Measurements from ENCODE around the gene CYGB. TPM values are rescaled to one million over a fixed set of nuclear protein-coding genes. Genes with fewer than 3 reads are reported as not detected.

The CYGB gene
- total and polyA plus RNA-seq, 2 of the 13 experiments (the other 11 are each of a cell fraction or from before 2014, with no cell fraction given): 18.9 to 27.1 TPM

GRCh38 chr17:76569607-76570279 lies 32.2 kb upstream of the CYGB start (continued):
- TF ChIP-seq ATF2 (CRISPR knock-in tag; IDR thresholded peaks at IDR 0.05) (0 out of 2 replicates have a peak, but pooled peaks have one; percentile 17), PCBP2 (optimal IDR thresholded peaks at IDR 0.05; ENCODE audit: low read depth, low read length, poor library complexity, severe bottlenecking) (peak; percentile 43), TBX2 (CRISPR knock-in tag; IDR thresholded peaks at IDR 0.05; ENCODE audit: borderline replicate concordance) (peak; percentile 60), ZNF704 (CRISPR knock-in tag; IDR thresholded peaks at IDR 0.05; ENCODE audit: borderline replicate concordance) (no peak), STAT6 (CRISPR knock-in tag; IDR thresholded peaks at IDR 0.05; ENCODE audit: borderline replicate concordance) (no peak), HMGXB4 (CRISPR knock-in tag; IDR thresholded peaks at IDR 0.05; ENCODE audit: borderline replicate concordance in 1 of 2, low read depth in 1 of 2) (no peak), ZNF572 (CRISPR knock-in tag; IDR thresholded peaks at IDR 0.05) (0 out of 2 replicates have a peak, but pooled peaks have one; percentile 61), TFAP4 (IDR thresholded peaks at IDR 0.05; ENCODE audit: borderline replicate concordance, low read depth) (peak; percentile 34; the same call in 1 of the 2 replicates), U2AF2 (IDR thresholded peaks at IDR 0.05; ENCODE audit: low read depth, low read length) (no peak), E2F2 (CRISPR knock-in tag; IDR thresholded peaks at IDR 0.05; ENCODE audit: borderline replicate concordance) (no peak), HNF1B (CRISPR knock-in tag; IDR thresholded peaks at IDR 0.05) (no peak), SRSF4 (IDR thresholded peaks at IDR 0.05; ENCODE audit: low read depth, low read length, poor library complexity, severe bottlenecking) (no peak), SIX1 (CRISPR knock-in tag; IDR thresholded peaks at IDR 0.05; ENCODE audit: borderline replicate concordance) (0 out of 2 replicates have a peak, but pooled peaks have one; percentile 39), HNRNPLL (IDR thresholded peaks at IDR 0.05; ENCODE audit: low read depth, low read length, poor library complexity, severe bottlenecking) (peak; percentile 60), NCOA2 (CRISPR knock-in tag; IDR thresholded peaks at IDR 0.05) (peak; percentile 51; the same call in 1 of the 2 replicates)
